Measurements from ENCODE around the gene PTPRK. TPM values are rescaled to one million over a fixed set of nuclear protein-coding genes. Genes with fewer than 3 reads are reported as not detected.

The PTPRK gene
- total and polyA plus RNA-seq, 9 of the 15 experiments (the other 6 are each of a cell fraction or from before 2014, with no cell fraction given): 0.04 to 0.51 TPM; not detected in 7

DNA sequence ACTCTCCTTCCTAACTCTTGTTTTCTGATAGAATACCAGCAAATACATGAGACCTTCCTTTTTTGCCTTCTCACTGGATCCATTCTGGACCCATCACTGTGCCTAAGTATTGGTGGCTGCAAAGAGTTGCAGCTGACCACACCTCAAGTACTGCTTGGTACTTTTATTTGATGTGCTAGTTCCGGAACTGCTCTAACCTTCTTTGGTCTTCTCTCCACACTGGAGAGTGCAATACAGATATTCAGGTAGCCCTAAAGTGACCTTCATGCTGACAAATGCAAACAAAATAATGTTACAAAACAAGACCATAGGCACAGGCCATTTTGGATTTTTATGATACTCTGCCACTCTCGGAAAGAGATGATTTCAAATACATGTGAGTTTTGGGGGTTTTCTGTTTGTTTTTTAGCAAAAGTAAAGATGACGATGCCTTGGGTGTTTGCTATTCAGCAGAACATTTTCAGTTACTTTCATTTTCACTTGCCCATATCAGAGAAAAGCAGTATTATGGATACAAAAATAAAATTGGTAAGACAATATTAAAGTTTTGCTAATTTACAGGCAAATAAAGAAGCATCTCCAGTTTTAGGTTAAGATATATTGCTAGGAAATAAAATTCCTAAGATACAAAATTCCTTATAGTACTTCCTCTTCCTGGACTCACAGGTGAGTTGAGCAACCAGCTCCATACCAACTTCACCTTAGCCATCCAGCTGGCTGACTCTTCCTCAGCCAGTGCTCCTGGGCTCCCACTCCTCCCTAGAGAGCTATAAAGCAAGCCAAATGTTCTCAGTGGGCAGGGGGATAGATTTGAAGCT, 42.0 kb downstream of the PTPRK start:
- no peak overlapping the region for H3K4me3 ChIP-seq

More for the DNA sequence above, 42.0 kb downstream of the PTPRK start:
- no peaks in the 10 kb centered on the region for H3K9me1 ChIP-seq (ENCODE audit: control insufficient read depth, insufficient read depth, low read length)
- intact Hi-C loops (cut with micrococcal nuclease) (no loop called here), in situ Hi-C loops (cut with MboI) (no loop called here)
- no peak overlapping the region for H3K9ac ChIP-seq (ENCODE audit: insufficient read depth in 1 of 2, low read depth in 2 of 2, low read length in 2 of 2)
- H2AFZ ChIP-seq (ENCODE audit: low read depth, low read length): no peak overlapping the region
- TF ChIP-seq MAFG (tag; conservative IDR thresholded peaks at IDR 0.05): no peak
- no peak for TF ChIP-seq CHD1 (IDR thresholded peaks at IDR 0.05; ENCODE audit: low read length)
- no peak for TF ChIP-seq KLF16 (IDR thresholded peaks at IDR 0.05)
- no peak for TF ChIP-seq EHMT2 (IDR thresholded peaks at IDR 0.05)
- TF ChIP-seq ZNF668 (CRISPR knock-in tag; IDR thresholded peaks at IDR 0.05): no peak
- TF ChIP-seq MCM7 (IDR thresholded peaks at IDR 0.05): no peak
- no peak for TF ChIP-seq EZH2 (IDR thresholded peaks at IDR 0.05; ENCODE audit: borderline replicate concordance, low read depth, low read length)
- no peak for TF ChIP-seq TCF3 (CRISPR knock-in tag; IDR thresholded peaks at IDR 0.05)
- TF ChIP-seq KDM2B (CRISPR knock-in tag; IDR thresholded peaks at IDR 0.05): no peak
- TF ChIP-seq SMARCB1 (IDR thresholded peaks at IDR 0.05; ENCODE audit: insufficient read length, low read depth): no peak
- no peak for TF ChIP-seq SNRNP70 (optimal IDR thresholded peaks at IDR 0.05; ENCODE audit: low read depth, low read length)
- TF ChIP-seq, protein P1, sequence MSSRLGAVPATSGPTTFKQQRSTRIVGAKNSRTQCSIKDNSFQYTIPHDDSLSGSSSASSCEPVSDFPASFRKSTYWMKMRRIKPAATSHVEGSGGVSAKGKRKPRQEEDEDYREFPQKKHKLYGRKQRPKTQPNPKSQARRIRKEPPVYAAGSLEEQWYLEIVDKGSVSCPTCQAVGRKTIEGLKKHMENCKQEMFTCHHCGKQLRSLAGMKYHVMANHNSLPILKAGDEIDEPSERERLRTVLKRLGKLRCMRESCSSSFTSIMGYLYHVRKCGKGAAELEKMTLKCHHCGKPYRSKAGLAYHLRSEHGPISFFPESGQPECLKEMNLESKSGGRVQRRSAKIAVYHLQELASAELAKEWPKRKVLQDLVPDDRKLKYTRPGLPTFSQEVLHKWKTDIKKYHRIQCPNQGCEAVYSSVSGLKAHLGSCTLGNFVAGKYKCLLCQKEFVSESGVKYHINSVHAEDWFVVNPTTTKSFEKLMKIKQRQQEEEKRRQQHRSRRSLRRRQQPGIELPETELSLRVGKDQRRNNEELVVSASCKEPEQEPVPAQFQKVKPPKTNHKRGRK (tag; IDR thresholded peaks at IDR 0.05): no peak
- TF ChIP-seq KAT2B (IDR thresholded peaks at IDR 0.05; ENCODE audit: low read depth, low read length): no peak
- TF ChIP-seq MTA2 (IDR thresholded peaks at IDR 0.05; ENCODE audit: low read depth): no peak
- TF ChIP-seq CSDE1 (IDR thresholded peaks at IDR 0.05): no peak
- ATAC-seq (no peak), FAIRE-seq (no peak), DNase-seq (ENCODE audit: extremely low read depth in 1 of 4, low spot score in 3 of 4) (no peak)
- ChIA-PET POLR2A (no interaction called here), CTCF (ENCODE audit: low intra/inter-chr PET ratio) (no interaction called here)
- H3K9me3 ChIP-seq (replicated peaks; ENCODE audit: control insufficient read depth, insufficient read depth, low read depth, low read length): no peaks in the 10 kb centered on the region; the same call in 1 of the 2 replicates
- H3K4me2 ChIP-seq (ENCODE audit: insufficient read depth, low read length): no peak overlapping the region
- H3K36me3 ChIP-seq (ENCODE audit: control insufficient read depth, insufficient read depth, low read length): no peaks in the 10 kb centered on the region
- H4K20me1 ChIP-seq (replicated peaks; ENCODE audit: control insufficient read depth, insufficient read depth, low read length): no peaks in the 10 kb centered on the region
- H3K27ac ChIP-seq (ENCODE audit: extremely low read depth, low read depth, low read length): no peak overlapping the region
- 0% methylated on average over 3 of the region's 3 CpGs for WGBS (ENCODE audit: insufficient coverage, low coverage, missing lambda C conversion rate)
- no peaks in the 10 kb centered on the region for H3K79me2 ChIP-seq (ENCODE audit: control insufficient read depth, insufficient read depth, low read length)
- H3K27me3 ChIP-seq (ENCODE audit: control insufficient read depth in 2 of 2, insufficient read depth in 2 of 2, low read length in 2 of 2): no peaks in the 10 kb centered on the region
- no TSS peak for BruUV-seq (replicated peaks)
- no peaks in the 10 kb centered on the region for H3K4me1 ChIP-seq (replicated peaks in 1 of 2; ENCODE audit: control insufficient read depth in 2 of 2, insufficient read depth in 2 of 2, low read length in 2 of 2)

All from K562 (cell line).